Inflammatory macrophage treated with lipopolysaccharide for 4 hours (primary cell): Measurements from ENCODE around the gene MARCHF3.
"Not testable (repeated sequence)": the region's sequence is repeated elsewhere in the genome, so short reads cannot be mapped to it uniquely, and the experiment has no call there.

Experiments
- DNase-seq: peaks from one replicate; pipeline ENCODE4 v3.0.0-alpha.2; 2020

The MARCHF3 gene

GRCh38 chr5:126868338-126869004 is 161.9 kb downstream of the MARCHF3 start:
- no peak for DNase-seq

DNA sequence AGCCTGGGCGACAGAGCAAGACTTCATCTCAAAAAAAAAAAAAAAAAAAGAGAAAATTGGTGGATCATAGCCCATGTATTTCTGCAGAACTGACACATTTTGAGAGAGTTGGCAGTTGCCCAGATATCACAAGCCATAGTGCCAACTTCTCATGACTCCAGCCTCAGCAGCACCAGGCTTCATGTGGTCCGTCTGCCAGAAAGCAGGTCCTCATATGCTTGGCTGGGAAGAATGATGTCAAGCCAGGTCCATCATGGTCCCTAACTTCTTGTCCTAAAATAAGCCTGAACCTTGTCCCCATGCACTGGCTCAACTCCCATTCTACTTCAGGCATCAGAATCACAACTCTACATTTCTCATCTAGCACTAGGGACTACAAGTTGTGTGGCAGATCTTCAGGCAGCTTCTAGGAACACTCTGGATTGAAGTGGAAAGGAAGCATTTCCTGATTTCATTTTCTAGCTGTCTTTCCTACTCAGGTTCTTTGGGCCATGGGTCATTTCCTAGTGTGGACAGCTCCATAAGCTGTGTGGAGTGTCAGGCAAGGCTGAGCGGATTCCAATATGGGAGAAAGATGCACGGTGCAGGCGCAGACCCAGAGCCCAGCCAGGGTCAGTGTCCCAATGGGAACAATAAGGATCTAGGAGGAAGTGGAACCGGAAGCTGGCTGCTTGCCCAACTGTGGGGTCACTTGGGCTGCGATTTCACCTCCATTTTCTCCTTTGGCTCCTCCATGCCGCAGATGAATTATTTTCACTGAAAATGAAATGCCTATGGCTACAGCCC is 163.3 kb downstream of the MARCHF3 start:
- peak; percentile 5 for DNase-seq

DNA sequence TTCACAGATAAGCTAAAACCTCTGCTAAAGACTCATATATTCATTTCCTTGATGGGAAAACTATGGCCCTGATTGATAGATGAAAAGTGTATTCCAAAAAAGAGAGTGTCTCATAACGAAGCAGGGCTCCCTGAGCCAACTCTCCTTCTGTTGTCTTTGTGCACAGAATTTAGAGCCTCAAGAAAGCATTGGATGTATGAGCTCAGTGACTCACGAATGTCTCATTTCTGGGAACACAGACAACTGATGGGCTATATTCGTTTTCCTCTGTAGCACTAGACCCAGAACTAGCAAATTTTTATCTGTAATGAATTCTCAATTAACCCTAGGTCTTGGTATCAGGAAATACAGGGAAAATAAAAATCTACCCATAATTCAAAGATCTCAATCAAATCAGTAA is 165.1 kb downstream of the MARCHF3 start:
- no peak for DNase-seq

DNA sequence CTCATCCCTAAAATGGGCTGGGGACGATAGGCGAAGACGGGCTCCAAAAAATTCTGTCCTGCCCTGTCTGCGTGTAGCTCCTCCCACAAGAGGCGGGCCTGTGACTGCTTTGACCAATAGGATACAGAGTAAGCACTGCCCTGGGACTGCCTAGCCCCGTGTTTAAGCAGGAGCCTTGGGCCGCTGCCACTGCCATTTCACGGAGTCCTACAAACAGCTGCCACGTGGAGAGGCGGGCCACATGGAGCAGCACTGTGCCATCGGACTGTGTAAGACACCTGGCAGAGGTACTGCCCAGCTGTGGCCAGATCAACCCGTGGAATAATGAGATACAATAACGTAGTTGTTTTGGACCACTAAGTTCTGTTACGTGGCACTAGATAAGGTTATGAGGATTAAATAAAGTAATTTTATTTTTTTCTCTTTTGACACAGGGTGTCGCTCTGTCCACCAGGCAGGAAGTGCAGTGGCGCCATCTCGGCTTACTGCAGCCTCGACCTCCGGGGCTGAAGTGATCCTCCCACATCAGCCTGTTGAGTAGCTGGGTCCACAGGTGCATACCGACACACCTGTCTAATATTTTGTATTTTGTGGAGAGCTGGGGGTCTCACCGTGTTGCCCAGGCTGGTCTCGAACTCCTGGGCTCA is 166.2 kb downstream of the MARCHF3 start:
- no peak for DNase-seq

- no peak for DNase-seq
These were observed 167.0 kb downstream of the MARCHF3 start for GRCh38 chr5:126863402-126863801.

DNA sequence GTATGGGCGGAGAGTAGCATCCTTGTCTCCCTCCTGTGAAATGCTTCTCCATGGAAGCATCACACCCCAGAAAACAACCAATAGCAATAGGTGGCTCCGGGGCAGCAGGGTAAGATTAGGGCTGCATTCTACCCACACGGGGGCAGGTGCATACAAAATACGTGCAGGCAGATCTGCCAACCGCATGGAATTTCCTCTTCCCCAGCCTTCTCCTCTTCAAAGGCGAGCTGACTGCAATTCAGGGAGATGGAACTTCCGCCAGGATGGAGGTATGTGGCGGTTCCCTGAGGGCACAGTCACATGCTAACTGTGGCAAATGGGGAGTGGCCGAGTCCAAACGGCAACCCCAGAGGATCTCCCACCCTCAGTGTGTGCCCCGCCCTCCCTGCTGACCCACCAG is 171.9 kb downstream of the MARCHF3 start:
- DNase-seq = no peak

DNA sequence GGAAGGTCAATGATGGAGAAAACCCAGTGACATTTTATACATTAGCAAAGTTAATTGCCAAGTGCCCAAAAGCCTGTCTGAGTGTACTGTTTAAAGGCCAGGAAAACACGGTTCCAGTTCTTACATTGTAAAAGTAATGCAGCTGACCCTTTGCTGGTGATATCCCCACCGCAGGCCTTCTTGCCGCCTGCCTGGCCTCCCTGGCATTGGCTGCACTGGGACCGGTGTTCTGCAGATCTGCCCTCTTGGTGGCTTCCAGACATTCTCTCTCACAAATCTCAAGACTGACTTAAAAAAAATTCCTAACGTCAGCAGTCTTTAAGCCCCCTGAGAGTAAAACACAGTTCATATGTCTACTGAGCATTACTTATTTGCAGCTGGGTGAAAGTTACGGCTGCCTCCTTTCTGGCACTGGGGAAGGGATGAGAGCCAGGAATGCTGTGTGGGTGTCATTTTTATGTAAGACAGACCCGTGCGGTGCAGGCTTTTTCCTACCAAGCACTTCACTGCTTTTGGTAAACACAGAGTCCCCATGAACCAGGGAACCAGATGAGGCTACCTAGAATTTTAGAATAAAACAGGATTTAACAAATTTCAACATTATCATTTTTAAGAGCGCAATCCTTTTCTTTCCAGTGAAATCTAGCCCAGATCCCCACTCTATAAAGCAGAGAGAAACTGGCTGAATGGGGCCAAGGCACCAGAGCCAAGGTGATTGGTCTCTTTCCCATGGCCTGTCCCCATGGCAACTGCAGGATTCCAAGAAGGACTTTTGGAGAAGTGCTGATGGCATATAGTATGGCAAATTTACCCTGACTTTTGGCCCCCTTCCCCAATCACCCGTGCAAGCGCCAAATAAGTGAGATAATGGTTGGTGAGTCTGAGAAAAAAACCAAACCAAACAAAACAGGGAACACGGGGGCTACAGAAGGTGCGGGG is 172.6 kb downstream of the MARCHF3 start:
- no peak for DNase-seq

- DNase-seq = no peak
These were observed 175.1 kb downstream of the MARCHF3 start for GRCh38 chr5:126855266-126855665.

- DNase-seq = no peak
These were observed 175.7 kb downstream of the MARCHF3 start for GRCh38 chr5:126854526-126855110.

DNA sequence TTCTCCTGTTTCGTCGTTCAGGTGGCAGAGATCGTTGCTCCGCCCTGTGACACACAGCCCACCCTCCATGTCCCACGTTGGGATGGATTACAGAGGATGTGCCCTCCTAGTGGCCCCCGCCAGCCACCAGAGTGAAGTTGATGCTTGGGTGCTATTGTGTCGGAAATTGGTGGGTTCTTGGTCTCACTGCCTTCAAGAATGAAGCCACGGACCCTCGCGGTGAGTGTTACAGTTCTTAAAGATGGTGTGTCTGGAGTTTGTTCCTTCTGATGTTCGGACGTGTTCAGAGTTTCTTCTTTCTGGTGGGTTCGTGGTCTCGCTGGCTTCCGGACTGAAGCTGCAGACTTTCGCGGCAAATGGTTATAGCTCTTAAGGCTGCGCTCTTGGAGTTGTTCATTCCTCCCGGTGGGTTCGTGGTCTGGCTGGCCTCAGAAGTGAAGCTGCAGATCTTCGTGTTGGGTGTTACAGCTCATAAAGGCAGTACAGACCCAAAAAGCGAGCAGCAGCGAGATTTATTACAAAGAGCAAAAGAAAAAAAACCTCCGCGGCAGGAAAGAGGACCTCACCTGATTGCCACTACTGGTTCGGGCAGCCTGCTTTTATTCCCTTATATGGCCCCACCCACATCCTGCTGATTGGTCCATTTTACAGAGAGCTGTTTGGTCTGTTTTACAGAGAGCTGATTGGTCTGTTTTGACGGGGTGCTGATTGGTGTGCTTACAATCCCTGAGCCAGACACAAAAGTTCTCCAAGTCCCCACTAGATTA is 176.6 kb downstream of the MARCHF3 start:
- not testable (repeated sequence) for DNase-seq

- no peak for DNase-seq
These were observed 177.5 kb downstream of the MARCHF3 start for GRCh38 chr5:126852841-126853271.

DNA sequence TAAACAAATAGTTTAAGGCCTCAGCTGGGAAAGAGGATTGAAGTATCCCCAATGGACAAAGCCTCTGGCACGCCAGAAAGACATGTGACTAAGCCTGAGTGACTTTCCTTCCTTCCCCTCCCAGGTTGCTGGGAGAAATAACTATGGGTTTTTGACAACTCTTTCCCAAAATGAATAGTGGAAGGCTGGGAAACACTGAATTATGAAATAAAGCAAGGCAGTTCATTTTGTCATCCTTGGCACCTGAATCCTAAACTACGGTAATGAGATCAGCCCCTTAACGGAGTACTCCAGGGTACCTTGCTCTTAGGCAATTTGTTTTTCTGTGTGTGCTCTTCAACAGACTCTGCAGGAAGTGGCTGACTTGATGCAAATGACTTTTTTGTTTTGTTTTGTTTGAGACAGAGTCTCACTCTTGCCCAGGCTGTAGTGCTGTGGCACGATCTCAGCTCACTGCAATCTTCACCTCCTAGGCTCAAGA is 178.2 kb downstream of the MARCHF3 start:
- no peak for DNase-seq

DNA sequence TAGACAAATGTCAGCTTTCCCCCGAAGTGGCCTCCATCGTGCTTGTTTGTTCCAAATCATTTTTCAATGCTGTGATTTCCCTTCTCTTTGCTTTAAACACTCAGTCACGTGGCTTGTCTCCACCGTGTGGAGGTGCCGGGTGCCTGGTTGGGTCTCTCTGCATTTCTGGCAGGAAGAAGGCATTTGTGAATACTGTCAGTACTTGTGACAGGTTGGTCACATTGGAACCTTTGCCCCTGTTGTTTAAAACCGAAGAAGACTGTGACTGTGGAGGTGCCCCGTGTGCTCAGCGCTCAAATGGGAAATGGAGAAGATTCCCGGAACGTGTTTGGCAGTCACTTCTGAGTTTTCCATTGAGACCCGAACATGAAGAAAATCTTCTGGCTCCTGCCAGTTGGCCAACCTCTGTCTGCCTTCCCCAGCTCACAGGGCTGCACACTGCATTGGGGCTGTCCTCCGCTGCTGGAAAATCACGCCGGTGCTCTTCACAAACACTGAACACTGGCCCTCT is 178.8 kb downstream of the MARCHF3 start:
- DNase-seq = no peak

DNA sequence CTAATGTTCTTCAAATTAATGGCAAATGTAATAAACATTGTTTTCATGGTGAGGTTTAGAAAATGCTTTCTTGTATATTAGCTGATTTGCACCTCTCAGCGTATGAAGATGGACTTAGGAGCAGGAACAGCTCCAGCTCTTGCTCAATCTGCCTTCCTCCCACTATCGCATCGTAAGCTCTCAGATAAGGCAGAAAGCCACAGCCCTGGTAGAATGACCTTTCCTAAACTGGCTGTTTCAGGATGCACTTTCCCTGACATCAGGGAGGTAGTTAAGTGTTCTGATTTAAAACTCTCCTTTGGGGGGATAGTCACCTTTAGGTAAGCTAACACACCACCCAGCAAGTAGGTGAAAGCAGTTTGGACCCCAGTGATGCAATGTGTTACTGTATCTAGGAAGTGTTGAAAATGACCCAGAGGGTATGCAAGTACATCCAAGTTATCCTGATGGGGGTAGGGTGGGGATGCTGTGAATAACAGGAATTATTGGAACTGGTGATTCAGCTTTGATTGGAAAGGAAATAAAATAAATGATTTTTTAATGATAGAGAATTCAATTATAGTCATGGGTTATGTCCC is 181.2 kb downstream of the MARCHF3 start:
- DNase-seq = peak; percentile 31

GRCh38 chr5:126848253-126848652 is 182.1 kb downstream of the MARCHF3 start:
- no peak for DNase-seq

DNA sequence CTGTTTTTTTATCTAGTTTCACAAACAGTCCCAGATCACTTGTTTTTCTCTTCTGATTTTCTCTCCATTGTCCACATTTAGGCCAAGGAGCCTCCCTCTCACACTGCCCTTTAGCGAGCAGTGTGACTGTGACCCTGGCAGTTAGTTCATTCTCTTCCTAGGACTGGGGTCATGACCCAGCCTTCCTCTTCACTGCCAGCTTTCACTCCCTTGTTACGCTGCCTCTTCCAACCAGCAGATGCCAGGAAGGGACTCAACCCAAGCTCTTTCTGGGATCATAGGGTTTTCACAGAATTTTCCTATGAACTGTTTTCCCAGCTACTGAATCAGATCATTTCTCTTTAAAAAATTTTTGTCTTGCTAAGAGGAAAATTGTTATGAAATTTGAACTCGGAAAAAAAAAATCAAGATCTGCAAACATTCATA is 182.5 kb downstream of the MARCHF3 start:
- DNase-seq = no peak

GRCh38 chr5:126847456-126847820 is 182.9 kb downstream of the MARCHF3 start:
- no peak for DNase-seq

GRCh38 chr5:126846744-126847455 is 183.5 kb downstream of the MARCHF3 start:
- DNase-seq = no peak

GRCh38 chr5:126846344-126846743 is 184.0 kb downstream of the MARCHF3 start:
- DNase-seq = no peak

- peak; percentile 59 for DNase-seq
These were observed 184.8 kb downstream of the MARCHF3 start for GRCh38 chr5:126845470-126846070.
